ENCODE results near the gene USP10. TPM values are rescaled to one million over a fixed set of nuclear protein-coding genes. Genes with fewer than 3 reads are reported as not detected.

The USP10 gene
- total and polyA plus RNA-seq, 2 donors (not counting 1 experiment from before 2014, with no cell fraction given), result 48.9 to 134 TPM

- ATAC-seq (ENCODE audit: low read depth), result no peak
- intact Hi-C loops (cut with micrococcal nuclease), result no loop called here
- Histone ChIP-seq H3K27me3 (replicated peaks in 1 of 4; ENCODE audit: control extremely low read depth in 1 of 4, control insufficient read depth in 3 of 4, insufficient read depth in 4 of 4, low read length in 3 of 4) (no peaks in the 10 kb centered on the region), H3K36me3 (replicated peaks in 1 of 2; ENCODE audit: control extremely low read depth in 1 of 2, control insufficient read depth in 1 of 2, extremely low read depth in 1 of 2, insufficient read depth in 2 of 2, low read length in 1 of 2) (no peaks in the 10 kb centered on the region), H3K4me2 (replicated peaks; ENCODE audit: low read depth, low read length, poor library complexity, severe bottlenecking) (no peak overlapping the region), H3K4me3 (ENCODE audit: control extremely low read depth in 1 of 5, extremely low read depth in 1 of 5, insufficient read depth in 1 of 5, low read depth in 2 of 5, low read length in 4 of 5) (no peak overlapping the region), H3K9me3 (ENCODE audit: control extremely low read depth in 1 of 3, control insufficient read depth in 2 of 3, insufficient read depth in 1 of 3, low read length in 2 of 3) (peaks cover 0 to 7% (median 0%) of the 10 kb centered on the region in 3 donors), H3K27ac (ENCODE audit: low read length in 2 of 2) (no peak overlapping the region), H2AFZ (ENCODE audit: insufficient read depth, low read depth, low read length, poor library complexity, severe bottlenecking) (no peak overlapping the region), H4K20me1 (ENCODE audit: control insufficient read depth, insufficient read depth, low read length, poor library complexity, severe bottlenecking) (no peaks in the 10 kb centered on the region), H3K9ac (ENCODE audit: low read length) (no peak overlapping the region), H3K4me1 (ENCODE audit: control insufficient read depth in 2 of 2, insufficient read depth in 2 of 2, low read length in 2 of 2) (no peaks in the 10 kb centered on the region), H3K79me2 (ENCODE audit: control insufficient read depth, insufficient read depth, low read length) (no peaks in the 10 kb centered on the region)
- 58% methylated on average over 6 of the region's 8 CpGs for WGBS (ENCODE audit: insufficient coverage)
- H3K27me3 Mint-ChIP-seq, result no peaks in the 10 kb centered on the region
- ChIA-PET CTCF (no interaction called here), POLR2A (no interaction called here)
- H3K9me3 Mint-ChIP-seq (ENCODE audit: insufficient read depth), result no peaks in the 10 kb centered on the region
- no peaks in the 10 kb centered on the region for H3K4me1 Mint-ChIP-seq
- H3K27ac Mint-ChIP-seq, result no peak overlapping the region
- H3K4me3 Mint-ChIP-seq, result no peak overlapping the region
- no peak for DNase-seq
- TF ChIP-seq EZH2 (IDR thresholded peaks at IDR 0.05; ENCODE audit: borderline replicate concordance, insufficient read depth, low read depth, low read length, poor library complexity, severe bottlenecking) (no peak), CTCF (IDR thresholded peaks at IDR 0.05) (no peak)
Measured at GRCh38 chr16:84800158-84800978, 100.6 kb downstream of the USP10 start.

- 90% methylated on average over 6 of the region's 9 CpGs for WGBS (ENCODE audit: insufficient coverage)
- Histone ChIP-seq H3K9ac (ENCODE audit: low read length) (no peak overlapping the region), H3K4me3 (ENCODE audit: control extremely low read depth in 1 of 5, extremely low read depth in 1 of 5, insufficient read depth in 1 of 5, low read depth in 2 of 5, low read length in 4 of 5) (no peak overlapping the region), H3K27me3 (replicated peaks in 1 of 4; ENCODE audit: control extremely low read depth in 1 of 4, control insufficient read depth in 3 of 4, insufficient read depth in 4 of 4, low read length in 3 of 4) (no peaks in the 10 kb centered on the region), H3K27ac (ENCODE audit: low read length in 2 of 2) (no peak overlapping the region), H3K9me3 (ENCODE audit: control extremely low read depth in 1 of 3, control insufficient read depth in 2 of 3, insufficient read depth in 1 of 3, low read length in 2 of 3) (peaks cover 0 to 7% (median 0%) of the 10 kb centered on the region in 3 donors), H4K20me1 (ENCODE audit: control insufficient read depth, insufficient read depth, low read length, poor library complexity, severe bottlenecking) (no peaks in the 10 kb centered on the region), H3K4me1 (ENCODE audit: control insufficient read depth in 2 of 2, insufficient read depth in 2 of 2, low read length in 2 of 2) (peaks cover 0 to 9% of the 10 kb centered on the region in 2 donors), H3K4me2 (replicated peaks; ENCODE audit: low read depth, low read length, poor library complexity, severe bottlenecking) (no peak overlapping the region), H2AFZ (ENCODE audit: insufficient read depth, low read depth, low read length, poor library complexity, severe bottlenecking) (no peak overlapping the region), H3K79me2 (ENCODE audit: control insufficient read depth, insufficient read depth, low read length) (no peaks in the 10 kb centered on the region), H3K36me3 (replicated peaks in 1 of 2; ENCODE audit: control extremely low read depth in 1 of 2, control insufficient read depth in 1 of 2, extremely low read depth in 1 of 2, insufficient read depth in 2 of 2, low read length in 1 of 2) (no peaks in the 10 kb centered on the region)
- Mint-ChIP-seq H3K4me3 (no peak overlapping the region), H3K27me3 (peaks cover 4% of the 10 kb centered on the region), H3K4me1 (peaks cover 7% of the 10 kb centered on the region), H3K9me3 (ENCODE audit: insufficient read depth) (no peaks in the 10 kb centered on the region), H3K27ac (no peak overlapping the region)
- no peak for ATAC-seq (ENCODE audit: low read depth)
- no peak for DNase-seq
- CTCF ChIA-PET, result no interaction called here
- intact Hi-C loops (cut with micrococcal nuclease), result no loop called here
- no peak for TF ChIP-seq EZH2 (IDR thresholded peaks at IDR 0.05; ENCODE audit: borderline replicate concordance, insufficient read depth, low read depth, low read length, poor library complexity, severe bottlenecking)
- TF ChIP-seq CTCF (IDR thresholded peaks at IDR 0.05), result no peak
- POLR2A ChIA-PET, result no interaction called here
Measured at GRCh38 chr16:84803146-84803545, 103.3 kb downstream of the USP10 start.

Measured in B cell (primary cell).